GM18508 (cell line): Measurements from ENCODE around the gene POLR3A.
"Not testable (repeated sequence)": the region's sequence is repeated elsewhere in the genome, so short reads cannot be mapped to it uniquely, and the experiment has no call there.

Experiments
- ATAC-seq: cut with Tn5 transposase; IDR thresholded peaks from one replicate; pipeline ENCODE4 v1.9.1; 2021; ENCODE audit warnings: moderate number of reproducible peaks; ENCODE audit not compliant: insufficient read depth, unreplicated experiment

The POLR3A gene

GRCh38 chr10:78029269-78030226 lies at the start of gene POLR3A:
Gene POLR3A, minus strand, starts transcription at chr10:78029515. Its CDS starts 108 bp downstream, at chr10:78029407.
- ATAC-seq = peak; percentile 46

GRCh38 chr10:78078539-78079330 lies 49.4 kb upstream of the POLR3A start:
- ATAC-seq = no peak

- ATAC-seq = not testable (repeated sequence)
Measured at GRCh38 chr10:78075806-78076205, 46.5 kb upstream of the POLR3A start.

GRCh38 chr10:78072504-78072903 lies 43.2 kb upstream of the POLR3A start:
- no peak for ATAC-seq

GRCh38 chr10:78071857-78072179 lies 42.5 kb upstream of the POLR3A start:
- ATAC-seq = no peak

- no peak for ATAC-seq
Measured at GRCh38 chr10:78071140-78071856, 42.0 kb upstream of the POLR3A start.

- no peak for ATAC-seq
Measured at GRCh38 chr10:78070726-78071125, 41.4 kb upstream of the POLR3A start.

GRCh38 chr10:78070064-78070463 lies 40.7 kb upstream of the POLR3A start:
- not testable (repeated sequence) for ATAC-seq

GRCh38 chr10:78069151-78069550 lies 39.8 kb upstream of the POLR3A start:
- ATAC-seq = no peak

- no peak for ATAC-seq
Measured at GRCh38 chr10:78066728-78067430, 37.6 kb upstream of the POLR3A start.

GRCh38 chr10:78066012-78066411 lies 36.7 kb upstream of the POLR3A start:
- ATAC-seq = no peak

- ATAC-seq = no peak
Measured at GRCh38 chr10:78065611-78066010, 36.3 kb upstream of the POLR3A start.

GRCh38 chr10:78064919-78065318 lies 35.6 kb upstream of the POLR3A start:
- not testable (repeated sequence) for ATAC-seq

GRCh38 chr10:78063236-78063635 lies 33.9 kb upstream of the POLR3A start:
- ATAC-seq = no peak

- ATAC-seq = no peak
Measured at GRCh38 chr10:78062296-78062695, 33.0 kb upstream of the POLR3A start.

- ATAC-seq = no peak
Measured at GRCh38 chr10:78059906-78060702, 30.8 kb upstream of the POLR3A start.

- ATAC-seq = no peak
Measured at GRCh38 chr10:78058562-78058961, 29.2 kb upstream of the POLR3A start.

GRCh38 chr10:78053211-78053868 lies 24.0 kb upstream of the POLR3A start:
- no peak for ATAC-seq

- no peak for ATAC-seq
Measured at GRCh38 chr10:78049851-78050250, 20.5 kb upstream of the POLR3A start.
